HepG2 (cell line): ENCODE measurements around the gene CEP128. TPM values are rescaled to one million over a fixed set of nuclear protein-coding genes. Genes with fewer than 3 reads are reported as not detected.

Source experiments
- ATAC-seq: fragments of 200-7000 bp; cut with Tn5 transposase; 3 replicates; pipeline ENCODE4 v1.9.1; 2020; ENCODE audit warnings: mild to moderate bottlenecking, moderate library complexity
- BruUV-seq: library from RNA; stranded (reverse); fragments of 400-500 nt; replicated peaks from 2 replicates; lab custom pipeline; 2021; lab: Mats Ljungman, UMichigan
- CTCF ChIA-PET: fragments of 300-600 bp; formaldehyde crosslinking; extraction: SDS; loops from one replicate; lab custom pipeline; 2021; ENCODE audit warnings: low total read pairs, inconsistent platforms, low intra/inter-chr PET ratio; lab: Yijun Ruan, JAX
- POLR2A ChIA-PET: fragments of 350-600 bp; sonication (Branson Sonifier 250); formaldehyde crosslinking; loops from one replicate; lab custom pipeline; 2020; ENCODE audit warnings: antibody characterized with exemption, inconsistent platforms; lab: Yijun Ruan, JAX
- DNase-seq: peaks from one replicate; pipeline ENCODE4 v3.0.0-alpha.2; 2015; ENCODE audit warnings: low spot score
- FAIRE-seq: peaks from 3 replicates; lab custom pipeline; 2011; peaks lifted over from hg19 to GRCh38; lab: Jason Lieb, UNC
- H2AFZ ChIP-seq: one replicate; pipeline ENCODE4 v1.6.1; 2011; ENCODE audit warnings: low read length, inconsistent platforms
- H3K27ac ChIP-seq: fragments of 300-600 bp; 3 replicates; pipeline ENCODE4 v1.8.0; 2011; ENCODE audit warnings: mixed run types, mild to moderate bottlenecking, mixed read lengths, low read length, inconsistent platforms; ENCODE audit not compliant: insufficient read depth; ENCODE audit errors: extremely low read length
- H3K27me3 ChIP-seq, 2 experiments: fragments of 200-600 bp in 1 of 2; 2 replicates in 1 of 2; 3 replicates in 1 of 2; pipeline versions ENCODE4 v1.6.0 to v1.8.0; 2011; ENCODE audit warnings: low read length in 2 of 2, mild to moderate bottlenecking in 2 of 2, moderate library complexity in 2 of 2, inconsistent platforms in 1 of 2; ENCODE audit not compliant: insufficient read depth in 2 of 2, control insufficient read depth in 1 of 2
- H3K36me3 ChIP-seq, 2 experiments: fragments of 200-600 bp in 1 of 2; replicated peaks in 1 of 2; 2 replicates in 1 of 2; 3 replicates in 1 of 2; pipeline versions ENCODE4 v1.5.1 to v1.8.0; 2011; ENCODE audit warnings: low read length in 2 of 2, inconsistent platforms in 1 of 2; ENCODE audit not compliant: insufficient read depth in 2 of 2, control insufficient read depth in 1 of 2
- H3K4me1 ChIP-seq: 2 replicates; pipeline ENCODE4 v1.5.1; 2012; ENCODE audit warnings: low read length, inconsistent platforms; ENCODE audit not compliant: insufficient read depth
- H3K4me2 ChIP-seq: 2 replicates; pipeline ENCODE4 v1.6.0; 2011; ENCODE audit warnings: low read depth, low read length, inconsistent platforms
- H3K4me3 ChIP-seq, 3 experiments: fragments of 200-600 bp in 1 of 3; sonication (generic), shearing (Covaris generic) in 1 of 3; replicated peaks in 1 of 3; 2 replicates each; pipeline ENCODE4 v1.5.1; 2011 to 2016; ENCODE audit warnings: low read length in 3 of 3, inconsistent platforms in 2 of 3, low read depth in 2 of 3, mild to moderate bottlenecking in 2 of 3, control low read depth in 1 of 3, mixed read lengths in 1 of 3; ENCODE audit not compliant: insufficient read depth in 1 of 3
- H3K79me2 ChIP-seq: one replicate; pipeline ENCODE4 v1.6.1; 2011; ENCODE audit warnings: low read length, inconsistent platforms; ENCODE audit not compliant: insufficient read depth
- H3K9ac ChIP-seq: 2 replicates; pipeline ENCODE4 v1.6.0; 2011; ENCODE audit warnings: mild to moderate bottlenecking, low read depth, low read length, inconsistent platforms; ENCODE audit not compliant: insufficient read depth
- H3K9me3 ChIP-seq: 2 replicates; pipeline ENCODE4 v1.5.1; 2012; ENCODE audit warnings: mild to moderate bottlenecking, low read length
- H4K20me1 ChIP-seq: 2 replicates; pipeline ENCODE4 v1.6.0; 2011; ENCODE audit warnings: inconsistent platforms, mild to moderate bottlenecking, low read length, moderate library complexity; ENCODE audit not compliant: insufficient read depth
- HOXA7 ChIP-seq: sonication (generic); formaldehyde crosslinking; IDR thresholded peaks from 2 replicates; pipeline ENCODE4 v1.8.1; 2022; ENCODE audit warnings: mild to moderate bottlenecking, missing genetic modification reagents, moderate library complexity
- RCOR2 ChIP-seq: IDR thresholded peaks from 2 replicates; pipeline ENCODE4 v1.6.1; 2016; ENCODE audit warnings: missing biosample characterization, missing genetic modification reagents
- REPIN1 ChIP-seq: sonication (generic); formaldehyde crosslinking; IDR thresholded peaks from 2 replicates; pipeline ENCODE4 v1.8.0; 2022; ENCODE audit warnings: missing genetic modification reagents, low read depth, mild to moderate bottlenecking, borderline replicate concordance
- ZFP82 ChIP-seq: sonication (generic); formaldehyde crosslinking; IDR thresholded peaks from 2 replicates; pipeline ENCODE4 v1.5.1; 2020; ENCODE audit warnings: mild to moderate bottlenecking, missing genetic modification reagents, borderline replicate concordance
- ZKSCAN8 ChIP-seq: IDR thresholded peaks from 2 replicates; pipeline ENCODE4 v1.6.1; 2016; ENCODE audit warnings: borderline replicate concordance, missing genetic modification reagents, missing compliant biosample characterization
- ZNF589 ChIP-seq: sonication (generic); formaldehyde crosslinking; conservative IDR thresholded peaks from 2 replicates; pipeline ENCODE4 v1.8.0; 2022; ENCODE audit warnings: mild to moderate bottlenecking, moderate library complexity, missing genetic modification reagents
- ZNF619 ChIP-seq: sonication (generic); formaldehyde crosslinking; IDR thresholded peaks from 2 replicates; pipeline ENCODE4 v1.4.0; 2020; ENCODE audit warnings: mild to moderate bottlenecking, missing genetic modification reagents
- ZNF782 ChIP-seq: sonication (generic); formaldehyde crosslinking; IDR thresholded peaks from 2 replicates; pipeline ENCODE4 v1.4.0; 2020; ENCODE audit warnings: missing genetic modification reagents, mild to moderate bottlenecking, borderline replicate concordance
- WGBS: methylation state at CpG from one replicate; pipeline ENCODE4 v1.1.6; 2017; ENCODE audit warnings: low lambda C conversion rate; 5-methylcytosine and 5-hydroxymethylcytosine counted together
- in situ Hi-C: cut with HindIII; loops from 2 replicates; pipeline ENCODE4 v1.10.0; 2017; ENCODE audit warnings: low pct_unique_long_range_greater_than_20kb; ENCODE audit not compliant: extremely low pct_ligation_motif_present
- intact Hi-C: fragments of 100-400 bp; cut with micrococcal nuclease; formaldehyde crosslinking; loops from one replicate; pipeline ENCODE4 v1.10.0; 2022; ENCODE audit not compliant: unreplicated experiment
- polyA plus RNA-seq, 8 experiments: library from polyadenylated mRNA; depleted of rRNA in 3 of 8; stranded (reverse) in 7 of 8; unstranded in 1 of 8; fragments of >200 nt; fragmentation: Illumina TruSeq in 4 of 8; extraction: Trizol in 4 of 8; gene quantifications; 2 replicates each; pipeline versions ENCODE4 v1.2.1 to v1.2.3, GENCODE V29; 2011 to 2016; ENCODE audit warnings: low read depth in 4 of 8, missing spikeins in 1 of 8, mixed read lengths in 1 of 8; ENCODE audit not compliant: insufficient read depth in 1 of 8
- total RNA-seq, 5 experiments: library from RNA; depleted of rRNA; stranded (reverse); fragments of >200 nt; fragmentation: Illumina TruSeq; extraction: Trizol; gene quantifications; 2 replicates each; pipeline ENCODE4 v1.2.3, GENCODE V29; 2016; ENCODE audit warnings: low read depth in 1 of 5
- TF ChIP-seq, protein P1 (sequence below): sonication (generic); formaldehyde crosslinking; IDR thresholded peaks from 2 replicates; pipeline ENCODE4; 2020; ENCODE audit warnings: missing genetic modification reagents, mild to moderate bottlenecking, borderline replicate concordance
- TF ChIP-seq, protein P2 (sequence below): sonication (generic); formaldehyde crosslinking; IDR thresholded peaks from 2 replicates; pipeline ENCODE4 v1.4.0; 2020; ENCODE audit warnings: missing genetic modification reagents

The CEP128 gene
- total and polyA plus RNA-seq, 2 of the 13 experiments (the other 11 are each of a cell fraction or from before 2014, with no cell fraction given) = 1.3 to 7.5 TPM

DNA sequence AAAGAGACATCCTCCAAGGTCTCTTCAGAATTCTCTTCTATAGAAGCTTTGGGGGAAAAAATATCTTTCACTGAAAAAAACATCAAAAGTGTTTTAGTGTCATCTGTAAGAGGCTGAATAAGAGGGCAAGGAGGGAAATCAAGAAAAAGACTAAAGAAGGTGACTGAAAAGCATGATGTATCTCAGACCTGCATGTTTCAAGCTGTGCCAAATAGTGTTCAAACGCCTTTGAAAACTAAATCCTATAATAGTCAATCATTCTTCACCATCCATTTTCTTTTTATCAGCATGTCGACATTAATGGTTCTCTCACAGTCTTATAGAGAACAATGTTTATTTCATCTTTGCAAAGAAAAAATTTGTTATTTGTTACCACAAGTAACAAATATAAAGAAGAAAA, 94.5 kb downstream of the CEP128 start:
- CTCF ChIA-PET = no interaction called here

DNA sequence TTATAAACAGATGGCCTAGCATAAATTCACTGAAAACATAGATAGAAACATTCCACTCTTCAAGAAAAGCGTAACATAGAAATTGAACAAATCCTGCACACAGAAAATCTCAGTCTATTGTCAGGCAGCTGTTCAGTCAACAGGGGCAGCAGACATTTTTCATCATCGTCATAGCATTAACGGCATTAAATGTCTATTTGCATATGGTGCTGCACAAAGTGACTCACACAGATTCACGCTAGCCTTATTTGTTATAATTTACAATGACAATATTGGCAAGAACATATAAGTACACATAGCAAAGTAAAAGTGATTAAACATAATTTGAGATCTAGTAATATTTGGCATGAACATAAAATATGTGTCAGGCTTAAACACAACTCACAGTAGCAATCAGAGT, 95.7 kb downstream of the CEP128 start:
- ChIA-PET POLR2A (no interaction called here), CTCF (no interaction called here)
- Histone ChIP-seq H3K79me2 (no peaks in the 10 kb centered on the region), H3K4me1 (no peaks in the 10 kb centered on the region), H2AFZ (no peak overlapping the region), H3K27ac (no peak overlapping the region), H3K4me3 (no peak overlapping the region), H3K9me3 (no peaks in the 10 kb centered on the region), H3K4me2 (no peak overlapping the region), H3K36me3 (no peaks in the 10 kb centered on the region), H3K27me3 (no peaks in the 10 kb centered on the region), H4K20me1 (no peaks in the 10 kb centered on the region), H3K9ac (no peak overlapping the region)
- 96% methylated on average over 4 of the region's 4 CpGs for WGBS
- intact Hi-C loops (no loop called here), in situ Hi-C loops (loop anchor here (10.0 to 25.0 kb wide), 2 partner anchors 634 to 1881 kb away; partner anchors contain the start of gene DIO2)
- ATAC-seq (no peak), FAIRE-seq (no peak), DNase-seq (no peak)
- TF ChIP-seq ZNF782 (no peak), ZKSCAN8 (CRISPR knock-in tag) (no peak), RCOR2 (CRISPR knock-in tag) (no peak), ZNF589 (no peak), HOXA7 (CRISPR knock-in tag) (no peak), ZFP82 (no peak)
- TF ChIP-seq, protein P1, sequence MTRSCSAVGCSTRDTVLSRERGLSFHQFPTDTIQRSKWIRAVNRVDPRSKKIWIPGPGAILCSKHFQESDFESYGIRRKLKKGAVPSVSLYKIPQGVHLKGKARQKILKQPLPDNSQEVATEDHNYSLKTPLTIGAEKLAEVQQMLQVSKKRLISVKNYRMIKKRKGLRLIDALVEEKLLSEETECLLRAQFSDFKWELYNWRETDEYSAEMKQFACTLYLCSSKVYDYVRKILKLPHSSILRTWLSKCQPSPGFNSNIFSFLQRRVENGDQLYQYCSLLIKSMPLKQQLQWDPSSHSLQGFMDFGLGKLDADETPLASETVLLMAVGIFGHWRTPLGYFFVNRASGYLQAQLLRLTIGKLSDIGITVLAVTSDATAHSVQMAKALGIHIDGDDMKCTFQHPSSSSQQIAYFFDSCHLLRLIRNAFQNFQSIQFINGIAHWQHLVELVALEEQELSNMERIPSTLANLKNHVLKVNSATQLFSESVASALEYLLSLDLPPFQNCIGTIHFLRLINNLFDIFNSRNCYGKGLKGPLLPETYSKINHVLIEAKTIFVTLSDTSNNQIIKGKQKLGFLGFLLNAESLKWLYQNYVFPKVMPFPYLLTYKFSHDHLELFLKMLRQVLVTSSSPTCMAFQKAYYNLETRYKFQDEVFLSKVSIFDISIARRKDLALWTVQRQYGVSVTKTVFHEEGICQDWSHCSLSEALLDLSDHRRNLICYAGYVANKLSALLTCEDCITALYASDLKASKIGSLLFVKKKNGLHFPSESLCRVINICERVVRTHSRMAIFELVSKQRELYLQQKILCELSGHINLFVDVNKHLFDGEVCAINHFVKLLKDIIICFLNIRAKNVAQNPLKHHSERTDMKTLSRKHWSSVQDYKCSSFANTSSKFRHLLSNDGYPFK (CRISPR knock-in tag) = no peak
- BruUV-seq = no TSS peak

More for the DNA sequence above, 94.5 kb downstream of the CEP128 start:
- TF ChIP-seq, protein P2, sequence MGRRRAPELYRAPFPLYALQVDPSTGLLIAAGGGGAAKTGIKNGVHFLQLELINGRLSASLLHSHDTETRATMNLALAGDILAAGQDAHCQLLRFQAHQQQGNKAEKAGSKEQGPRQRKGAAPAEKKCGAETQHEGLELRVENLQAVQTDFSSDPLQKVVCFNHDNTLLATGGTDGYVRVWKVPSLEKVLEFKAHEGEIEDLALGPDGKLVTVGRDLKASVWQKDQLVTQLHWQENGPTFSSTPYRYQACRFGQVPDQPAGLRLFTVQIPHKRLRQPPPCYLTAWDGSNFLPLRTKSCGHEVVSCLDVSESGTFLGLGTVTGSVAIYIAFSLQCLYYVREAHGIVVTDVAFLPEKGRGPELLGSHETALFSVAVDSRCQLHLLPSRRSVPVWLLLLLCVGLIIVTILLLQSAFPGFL (CRISPR knock-in tag) = no peak
- TF ChIP-seq REPIN1 (CRISPR knock-in tag) (no peak), ZNF619 (CRISPR knock-in tag) (no peak)
- BruUV-seq = no TSS peak
- H3K36me3 ChIP-seq = no peaks in the 10 kb centered on the region
- no peaks in the 10 kb centered on the region for H3K4me1 ChIP-seq
- FAIRE-seq (no peak), ATAC-seq (no peak), DNase-seq (no peak)
- POLR2A ChIA-PET = no interaction called here
- H3K9ac ChIP-seq = no peak overlapping the region
- H4K20me1 ChIP-seq = no peaks in the 10 kb centered on the region
- no peak overlapping the region for H3K27ac ChIP-seq
- 91% methylated on average over 2 of the region's 2 CpGs for WGBS
- H3K27me3 ChIP-seq = no peaks in the 10 kb centered on the region
- H2AFZ ChIP-seq = no peak overlapping the region
- in situ Hi-C loops (loop anchor here (10.0 to 25.0 kb wide), 2 partner anchors 635 to 1882 kb away; partner anchors contain the start of gene DIO2), intact Hi-C loops (no loop called here)
- H3K4me2 ChIP-seq = no peak overlapping the region
- no peaks in the 10 kb centered on the region for H3K9me3 ChIP-seq
- H3K79me2 ChIP-seq = no peaks in the 10 kb centered on the region
- no peak overlapping the region for H3K4me3 ChIP-seq
